Measurements from ENCODE around the gene DCC.

Gene DCC

GRCh38 chr18:53115876-53116585 is 776.0 kb downstream of the DCC start:
- no peak for DNase-seq

- no peak for DNase-seq
Measured at GRCh38 chr18:53117851-53118250, 777.9 kb downstream of the DCC start.

GRCh38 chr18:53126210-53126609 is 786.2 kb downstream of the DCC start:
- DNase-seq = no peak

- no peak for DNase-seq
Measured at GRCh38 chr18:53131001-53131400, 791.0 kb downstream of the DCC start.

GRCh38 chr18:53134711-53135110 is 794.7 kb downstream of the DCC start:
- no peak for DNase-seq

GRCh38 chr18:53135654-53136053 is 795.7 kb downstream of the DCC start:
- no peak for DNase-seq

- no peak for DNase-seq
Measured at GRCh38 chr18:53139746-53140500, 799.9 kb downstream of the DCC start.

GRCh38 chr18:53142005-53142404 is 802.0 kb downstream of the DCC start:
- DNase-seq = no peak

- no peak for DNase-seq
Measured at GRCh38 chr18:53147472-53147871, 807.5 kb downstream of the DCC start.

- no peak for DNase-seq
Measured at GRCh38 chr18:53148123-53148522, 808.1 kb downstream of the DCC start.

GRCh38 chr18:53152476-53152875 is 812.5 kb downstream of the DCC start:
- no peak for DNase-seq

GRCh38 chr18:53153281-53153680 is 813.3 kb downstream of the DCC start:
- DNase-seq = no peak

GRCh38 chr18:53153800-53154199 is 813.8 kb downstream of the DCC start:
- DNase-seq = no peak

GRCh38 chr18:53165770-53166169 is 825.8 kb downstream of the DCC start:
- DNase-seq = no peak

GRCh38 chr18:53169346-53169745 is 829.3 kb downstream of the DCC start:
- DNase-seq = no peak

GRCh38 chr18:53191634-53192033 is 851.6 kb downstream of the DCC start:
- DNase-seq = peak; percentile 29

GRCh38 chr18:53193870-53194269 is 853.9 kb downstream of the DCC start:
- DNase-seq = no peak

GRCh38 chr18:53219853-53220252 is 879.9 kb downstream of the DCC start:
- DNase-seq = no peak

- no peak for DNase-seq
Measured at GRCh38 chr18:53224128-53224778, 884.3 kb downstream of the DCC start.

- DNase-seq = no peak
Measured at GRCh38 chr18:53225567-53226325, 885.7 kb downstream of the DCC start.

GRCh38 chr18:53234610-53235009 is 894.6 kb downstream of the DCC start:
- no peak for DNase-seq

- DNase-seq = no peak
Measured at GRCh38 chr18:53241161-53241560, 901.2 kb downstream of the DCC start.

GRCh38 chr18:53253789-53254188 is 913.8 kb downstream of the DCC start:
- peak; percentile 33 for DNase-seq
